Kidney epithelial cell (primary cell): Measurements from ENCODE around the gene FAM20A. TPM values are rescaled to one million over a fixed set of nuclear protein-coding genes. Genes with fewer than 3 reads are reported as not detected.

ENCODE experiments used
- DNase-seq: peaks from one replicate; pipeline ENCODE4 v3.0.0-alpha.2; 2010; ENCODE audit warnings: low read depth
- H3K27me3 ChIP-seq: 2 replicates; pipeline ENCODE4 v1.6.0; 2011; ENCODE audit warnings: low read length; ENCODE audit not compliant: control insufficient read depth, insufficient read depth
- H3K36me3 ChIP-seq: 2 replicates; pipeline ENCODE4 v1.5.1; 2011; ENCODE audit warnings: low read length; ENCODE audit not compliant: control insufficient read depth, insufficient read depth
- H3K4me3 ChIP-seq: 2 replicates; pipeline ENCODE4 v1.5.1; 2011; ENCODE audit warnings: low read depth, mild to moderate bottlenecking, control low read depth, low read length
- CTCF ChIP-seq: IDR thresholded peaks from 2 replicates; pipeline ENCODE4 v1.5.1; 2011; ENCODE audit warnings: mild to moderate bottlenecking, moderate library complexity, low read length, control low read depth, inconsistent platforms; ENCODE audit not compliant: insufficient read depth, poor library complexity, severe bottlenecking
- total RNA-seq: library from RNA; depleted of rRNA; stranded (reverse); fragments of >200 nt; gene quantifications from 2 replicates; pipeline ENCODE4 v1.2.3, GENCODE V29; 2015

Gene FAM20A
- total RNA-seq, 1 donor from 2014 or later: 0.13 TPM

- H3K36me3 ChIP-seq: no peaks in the 10 kb centered on the region
- H3K27me3 ChIP-seq: no peaks in the 10 kb centered on the region
- H3K4me3 ChIP-seq: no peak overlapping the region
- no peak for TF ChIP-seq CTCF
- DNase-seq: no peak
These were observed 11.7 kb upstream of the FAM20A start for GRCh38 chr17:68612923-68613292.

GRCh38 chr17:68612209-68612922 lies 11.2 kb upstream of the FAM20A start:
- TF ChIP-seq CTCF: no peak
- Histone ChIP-seq H3K4me3 (no peak overlapping the region), H3K36me3 (no peaks in the 10 kb centered on the region), H3K27me3 (no peaks in the 10 kb centered on the region)
- no peak for DNase-seq

- no peaks in the 10 kb centered on the region for H3K36me3 ChIP-seq
- no peaks in the 10 kb centered on the region for H3K27me3 ChIP-seq
- no peak overlapping the region for H3K4me3 ChIP-seq
- no peak for DNase-seq
- TF ChIP-seq CTCF: no peak
These were observed 10.4 kb upstream of the FAM20A start for GRCh38 chr17:68611353-68612208.

GRCh38 chr17:68610554-68610953 lies 9.4 kb upstream of the FAM20A start:
- Histone ChIP-seq H3K36me3 (no peaks in the 10 kb centered on the region), H3K4me3 (no peak overlapping the region), H3K27me3 (no peaks in the 10 kb centered on the region)
- no peak for TF ChIP-seq CTCF
- no peak for DNase-seq

DNA sequence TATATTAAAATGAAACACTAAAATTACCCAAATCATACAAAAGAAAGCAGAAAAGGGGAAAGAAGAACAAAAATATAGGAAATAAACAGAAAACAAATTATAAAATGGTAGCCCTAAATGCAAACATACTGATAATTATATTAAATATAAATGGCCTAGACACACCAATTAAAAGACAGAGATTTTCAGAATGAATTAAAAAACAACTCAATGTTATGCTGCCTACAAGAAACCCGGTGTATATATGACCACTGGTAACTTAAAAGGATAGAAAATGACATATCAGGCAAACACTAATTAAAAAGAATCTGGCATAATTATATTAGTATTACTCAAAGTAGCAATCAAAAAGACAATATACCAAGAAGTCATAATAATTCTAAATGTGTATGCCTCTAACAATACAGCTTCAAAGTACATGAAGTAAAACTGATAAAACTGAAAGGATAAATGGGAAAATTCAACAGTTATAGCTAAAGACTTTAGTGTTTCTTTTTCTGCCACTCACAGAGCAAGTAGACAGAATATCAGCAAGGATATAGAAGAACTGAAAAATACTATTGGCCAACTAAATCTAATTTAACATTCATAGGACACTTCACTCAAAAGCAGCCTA lies 7.5 kb upstream of the FAM20A start:
- no peaks in the 10 kb centered on the region for H3K36me3 ChIP-seq
- H3K27me3 ChIP-seq: no peaks in the 10 kb centered on the region
- no peak for DNase-seq
- no peak for TF ChIP-seq CTCF
- no peak overlapping the region for H3K4me3 ChIP-seq
